B cell (primary cell): Measurements from ENCODE around the gene SREBF1.

Experiments used
- EZH2 ChIP-seq: IDR thresholded peaks from 2 replicates; pipeline ENCODE4 v1.6.1; 2012; ENCODE audit warnings: borderline replicate concordance, low read depth, mild to moderate bottlenecking, moderate library complexity, low read length; ENCODE audit not compliant: insufficient read depth, poor library complexity, severe bottlenecking
- TF ChIP-seq, protein P1 (sequence below): fragments of 200-600 bp; IDR thresholded peaks from one replicate; pipeline ENCODE4 v1.8.0; 2022; ENCODE audit warnings: antibody characterized with exemption, mild to moderate bottlenecking

- TF ChIP-seq EZH2, result no peak
- TF ChIP-seq, protein P1, sequence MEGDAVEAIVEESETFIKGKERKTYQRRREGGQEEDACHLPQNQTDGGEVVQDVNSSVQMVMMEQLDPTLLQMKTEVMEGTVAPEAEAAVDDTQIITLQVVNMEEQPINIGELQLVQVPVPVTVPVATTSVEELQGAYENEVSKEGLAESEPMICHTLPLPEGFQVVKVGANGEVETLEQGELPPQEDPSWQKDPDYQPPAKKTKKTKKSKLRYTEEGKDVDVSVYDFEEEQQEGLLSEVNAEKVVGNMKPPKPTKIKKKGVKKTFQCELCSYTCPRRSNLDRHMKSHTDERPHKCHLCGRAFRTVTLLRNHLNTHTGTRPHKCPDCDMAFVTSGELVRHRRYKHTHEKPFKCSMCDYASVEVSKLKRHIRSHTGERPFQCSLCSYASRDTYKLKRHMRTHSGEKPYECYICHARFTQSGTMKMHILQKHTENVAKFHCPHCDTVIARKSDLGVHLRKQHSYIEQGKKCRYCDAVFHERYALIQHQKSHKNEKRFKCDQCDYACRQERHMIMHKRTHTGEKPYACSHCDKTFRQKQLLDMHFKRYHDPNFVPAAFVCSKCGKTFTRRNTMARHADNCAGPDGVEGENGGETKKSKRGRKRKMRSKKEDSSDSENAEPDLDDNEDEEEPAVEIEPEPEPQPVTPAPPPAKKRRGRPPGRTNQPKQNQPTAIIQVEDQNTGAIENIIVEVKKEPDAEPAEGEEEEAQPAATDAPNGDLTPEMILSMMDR, result no peak
These were observed 9.6 kb downstream of the SREBF1 start for GRCh38 chr17:17826942-17827785.
